Measurements from ENCODE around the gene PRAMEF4.
"Not testable (repeated sequence)": the region's sequence is repeated elsewhere in the genome, so short reads cannot be mapped to it uniquely, and the experiment has no call there.

DNA sequence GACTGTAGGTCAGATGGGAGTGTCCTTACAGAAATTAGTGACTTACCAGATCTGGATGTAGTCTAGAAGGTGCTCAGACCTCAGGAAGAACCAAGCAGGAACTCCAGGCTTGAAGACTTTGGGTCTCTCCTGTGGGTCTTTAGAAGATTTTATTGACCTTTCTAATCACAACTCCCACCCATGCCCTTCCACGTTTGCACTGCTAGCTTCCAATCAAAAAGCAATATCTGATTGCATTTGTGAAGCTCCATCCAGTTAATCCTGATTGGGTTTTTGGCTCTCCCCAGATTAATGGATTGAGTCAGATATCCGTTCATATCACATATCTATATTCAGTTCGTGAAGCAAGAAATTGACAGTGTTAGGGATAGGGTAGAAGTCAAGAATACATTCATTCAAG lies 54.7 kb downstream of the PRAMEF4 start, which contains the start of gene PRAMEF11:
- TF ChIP-seq, protein P1, sequence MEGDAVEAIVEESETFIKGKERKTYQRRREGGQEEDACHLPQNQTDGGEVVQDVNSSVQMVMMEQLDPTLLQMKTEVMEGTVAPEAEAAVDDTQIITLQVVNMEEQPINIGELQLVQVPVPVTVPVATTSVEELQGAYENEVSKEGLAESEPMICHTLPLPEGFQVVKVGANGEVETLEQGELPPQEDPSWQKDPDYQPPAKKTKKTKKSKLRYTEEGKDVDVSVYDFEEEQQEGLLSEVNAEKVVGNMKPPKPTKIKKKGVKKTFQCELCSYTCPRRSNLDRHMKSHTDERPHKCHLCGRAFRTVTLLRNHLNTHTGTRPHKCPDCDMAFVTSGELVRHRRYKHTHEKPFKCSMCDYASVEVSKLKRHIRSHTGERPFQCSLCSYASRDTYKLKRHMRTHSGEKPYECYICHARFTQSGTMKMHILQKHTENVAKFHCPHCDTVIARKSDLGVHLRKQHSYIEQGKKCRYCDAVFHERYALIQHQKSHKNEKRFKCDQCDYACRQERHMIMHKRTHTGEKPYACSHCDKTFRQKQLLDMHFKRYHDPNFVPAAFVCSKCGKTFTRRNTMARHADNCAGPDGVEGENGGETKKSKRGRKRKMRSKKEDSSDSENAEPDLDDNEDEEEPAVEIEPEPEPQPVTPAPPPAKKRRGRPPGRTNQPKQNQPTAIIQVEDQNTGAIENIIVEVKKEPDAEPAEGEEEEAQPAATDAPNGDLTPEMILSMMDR (IDR thresholded peaks at IDR 0.05), result not testable (repeated sequence)
- TF ChIP-seq POLR2A (IDR thresholded peaks at IDR 0.05), result not testable (repeated sequence)
